K562 (cell line): ENCODE data around the gene EPB41L4A. TPM values are rescaled to one million over a fixed set of nuclear protein-coding genes. Genes with fewer than 3 reads are reported as not detected.

Source experiments
- ATAC-seq: fragments of 200-7000 bp; cut with Tn5 transposase; 3 replicates; pipeline ENCODE4 v1.9.1; 2020; ENCODE audit warnings: moderate library complexity
- BruUV-seq: library from RNA; stranded (reverse); fragments of 400-500 nt; replicated peaks from 2 replicates; lab custom pipeline; 2021; lab: Mats Ljungman, UMichigan
- CTCF ChIA-PET: fragments of 300-600 bp; formaldehyde crosslinking; extraction: SDS; loops from one replicate; lab custom pipeline; 2021; ENCODE audit warnings: low intra/inter-chr PET ratio; lab: Yijun Ruan, JAX
- POLR2A ChIA-PET: fragments of 300-600, 350-650 bp; sonication (Branson Sonifier 250); formaldehyde crosslinking; extraction: SDS; loops from one replicate; lab custom pipeline; 2021; ENCODE audit warnings: antibody characterized with exemption, inconsistent platforms; lab: Yijun Ruan, JAX
- DNase-seq, 4 experiments: peaks; one replicate each; pipeline versions ENCODE4 v3.0.0 to v3.0.0-alpha.2; 2011 to 2018; ENCODE audit warnings: low spot score in 3 of 4, mixed read lengths in 3 of 4; ENCODE audit errors: extremely low read depth in 1 of 4
- FAIRE-seq: peaks from 2 replicates; lab custom pipeline; 2011; peaks lifted over from hg19 to GRCh38; lab: Jason Lieb, UNC
- H2AFZ ChIP-seq: 2 replicates; pipeline ENCODE4 v1.6.0; 2011; ENCODE audit warnings: low read depth, low read length, control low read depth, inconsistent platforms
- H3K27ac ChIP-seq: fragments of 200-600 bp; 3 replicates; pipeline ENCODE4 v1.8.0; 2011; ENCODE audit warnings: low read depth, mild to moderate bottlenecking, control low read depth, inconsistent platforms, low read length, moderate library complexity, mixed read lengths; ENCODE audit errors: extremely low read depth
- H3K27me3 ChIP-seq, 2 experiments: fragments of 300-600 bp in 1 of 2; 2 replicates in 1 of 2; 3 replicates in 1 of 2; pipeline versions ENCODE4 v1.6.0 to v1.8.0; 2011; ENCODE audit warnings: inconsistent platforms in 2 of 2, low read length in 2 of 2, mild to moderate bottlenecking in 1 of 2, mixed read lengths in 1 of 2, moderate library complexity in 1 of 2; ENCODE audit not compliant: control insufficient read depth in 2 of 2, insufficient read depth in 2 of 2
- H3K36me3 ChIP-seq: fragments of 300-600 bp; 3 replicates; pipeline ENCODE4 v1.8.0; 2011; ENCODE audit warnings: mild to moderate bottlenecking, low read length, inconsistent platforms; ENCODE audit not compliant: control insufficient read depth, insufficient read depth
- H3K4me1 ChIP-seq, 2 experiments: fragments of 200-600 bp in 1 of 2; replicated peaks in 1 of 2; 2 replicates in 1 of 2; 3 replicates in 1 of 2; pipeline versions ENCODE4 v1.5.1 to v1.8.0; 2011; ENCODE audit warnings: inconsistent platforms in 2 of 2, low read length in 2 of 2, mild to moderate bottlenecking in 1 of 2, mixed read lengths in 1 of 2, moderate library complexity in 1 of 2; ENCODE audit not compliant: control insufficient read depth in 2 of 2, insufficient read depth in 2 of 2
- H3K4me2 ChIP-seq: 2 replicates; pipeline ENCODE4 v1.6.1; 2011; ENCODE audit warnings: low read length, control low read depth, inconsistent platforms, mixed read lengths; ENCODE audit not compliant: insufficient read depth
- H3K4me3 ChIP-seq: fragments of 200-600 bp; sonication (generic), shearing (Covaris generic); 2 replicates; pipeline ENCODE4 v1.5.1; 2016; ENCODE audit warnings: control low read depth, inconsistent platforms
- H3K79me2 ChIP-seq: fragments of 200-600 bp; 3 replicates; pipeline ENCODE4 v1.8.0; 2011; ENCODE audit warnings: low read length, inconsistent platforms; ENCODE audit not compliant: control insufficient read depth, insufficient read depth
- H3K9ac ChIP-seq, 2 experiments: 2 replicates each; pipeline versions ENCODE4 v1.6.0 to v1.6.1; 2011; ENCODE audit warnings: low read depth in 2 of 2, low read length in 2 of 2, control low read depth in 1 of 2, inconsistent platforms in 1 of 2, mild to moderate bottlenecking in 1 of 2, mixed read lengths in 1 of 2; ENCODE audit not compliant: insufficient read depth in 1 of 2
- H3K9me1 ChIP-seq: one replicate; pipeline ENCODE4 v1.6.0; 2011; ENCODE audit warnings: inconsistent platforms, mild to moderate bottlenecking, low read length, moderate library complexity; ENCODE audit not compliant: control insufficient read depth, insufficient read depth
- H3K9me3 ChIP-seq: replicated peaks from 2 replicates; pipeline ENCODE4 v1.5.1; 2011; ENCODE audit warnings: low read depth, low read length, inconsistent platforms; ENCODE audit not compliant: control insufficient read depth, insufficient read depth
- H4K20me1 ChIP-seq: replicated peaks from 2 replicates; pipeline ENCODE4 v1.6.1; 2011; ENCODE audit warnings: low read length, inconsistent platforms, mixed read lengths; ENCODE audit not compliant: control insufficient read depth, insufficient read depth
- CBFA2T3 ChIP-seq: fragments of 450-650 bp; IDR thresholded peaks from 2 replicates; pipeline ENCODE4 v1.6.1; 2017
- CBX1 ChIP-seq: sonication (generic); IDR thresholded peaks from 2 replicates; pipeline ENCODE4 v1.6.1; 2016; ENCODE audit warnings: antibody characterized with exemption, low read depth, mild to moderate bottlenecking
- GTF2F1 ChIP-seq: IDR thresholded peaks from 2 replicates; pipeline ENCODE4 v1.6.1; 2011; ENCODE audit warnings: low read depth, low read length, improper control_type of control experiment
- KDM4B ChIP-seq, 2 experiments: fragments of 450-650 bp in 1 of 2; sonication (generic) in 1 of 2; IDR thresholded peaks; 2 replicates each; pipeline ENCODE4 v1.6.1; 2016 to 2017; ENCODE audit warnings: borderline replicate concordance in 2 of 2, antibody characterized with exemption in 1 of 2, low read depth in 1 of 2, mild to moderate bottlenecking in 1 of 2
- MBD2 ChIP-seq: sonication (generic); IDR thresholded peaks from 2 replicates; pipeline ENCODE4 v1.6.1; 2016; ENCODE audit warnings: low read depth, borderline replicate concordance
- NRF1 ChIP-seq, 2 experiments: fragments of 450-650 bp; IDR thresholded peaks in 1 of 2; conservative IDR thresholded peaks in 1 of 2; 2 replicates each; pipeline ENCODE4 v1.6.1; 2014; ENCODE audit warnings: mild to moderate bottlenecking in 2 of 2
- RBM39 ChIP-seq: fragments of 200-400 bp; formaldehyde crosslinking; optimal IDR thresholded peaks from 2 replicates; pipeline ENCODE3; 2018; ENCODE audit warnings: low read depth, low read length
- TEAD2 ChIP-seq: fragments of 450-650 bp; IDR thresholded peaks from 2 replicates; pipeline ENCODE4 v1.6.1; 2016; ENCODE audit warnings: missing genetic modification characterization, control low read depth, missing compliant biosample characterization
- ZNF79 ChIP-seq: fragments of 250-450 bp; sonication (Bioruptor Pico); IDR thresholded peaks from 2 replicates; pipeline ENCODE4 v1.4.0; 2020; ENCODE audit warnings: low read depth, mild to moderate bottlenecking, moderate library complexity
- WGBS: fragments of 100-300 bp; shearing (Covaris generic); methylation state at CpG from one replicate; pipeline ENCODE4 v1.1.6; 2016; ENCODE audit warnings: low coverage, mixed read lengths; ENCODE audit not compliant: insufficient coverage; ENCODE audit errors: missing lambda C conversion rate; 5-methylcytosine and 5-hydroxymethylcytosine counted together
- in situ Hi-C: fragments of 300-500 bp; cut with MboI; formaldehyde crosslinking; loops from 4 replicates; pipeline ENCODE4 v1.15.0; 2018; ENCODE audit warnings: inconsistent platforms, mixed read lengths
- intact Hi-C: fragments of 100-400 bp; cut with micrococcal nuclease; formaldehyde crosslinking; loops from 2 replicates; pipeline ENCODE4 v1.14.2; 2022
- polyA plus RNA-seq, 8 experiments: library from polyadenylated mRNA; depleted of rRNA in 4 of 8; stranded (reverse) in 5 of 8; unstranded in 3 of 8; fragments of >200 nt; fragmentation: Nextera tagmentation in 2 of 8; fragmentation: Illumina TruSeq in 1 of 8; extraction: Ambion mirVana in 2 of 8; extraction: Trizol in 1 of 8; gene quantifications; 2 replicates each; pipeline versions ENCODE4 v1.2.1 to v1.2.3, GENCODE V29; 2011 to 2014; ENCODE audit warnings: inconsistent platforms in 1 of 8, missing spikeins in 1 of 8
- total RNA-seq, 7 experiments: library from RNA; depleted of rRNA in 6 of 7; stranded (reverse); fragments of >200 nt in 6 of 7; fragmentation: Illumina TruSeq in 2 of 7; extraction: Trizol in 2 of 7; gene quantifications; 2 replicates each; pipeline versions ENCODE4 v1.2.1 to v1.2.3, GENCODE V29; 2011 to 2021; ENCODE audit warnings: low replicate concordance in 1 of 7
- TF ChIP-seq, protein P1 (sequence below): fragments of 450-650 bp; IDR thresholded peaks from one replicate; pipeline ENCODE4 v1.6.1; 2018; ENCODE audit warnings: mild to moderate bottlenecking, moderate library complexity; ENCODE audit not compliant: partially characterized antibody
- TF ChIP-seq, protein P2 (sequence below): fragments of 450-650 bp; conservative IDR thresholded peaks from 2 replicates; pipeline ENCODE4 v1.6.1; 2016; ENCODE audit warnings: missing genetic modification characterization, low read depth, mild to moderate bottlenecking, missing compliant biosample characterization, moderate library complexity
- TF ChIP-seq, protein P3 (sequence below): fragments of 450-650 bp; IDR thresholded peaks from 2 replicates; pipeline ENCODE4 v1.6.1; 2016; ENCODE audit warnings: missing biosample characterization, missing genetic modification characterization

Gene EPB41L4A
- total and polyA plus RNA-seq, 9 of the 15 experiments (the other 6 are each of a cell fraction or from before 2014, with no cell fraction given): 0.04 to 0.35 (median 0.12) TPM; not detected in 3

DNA sequence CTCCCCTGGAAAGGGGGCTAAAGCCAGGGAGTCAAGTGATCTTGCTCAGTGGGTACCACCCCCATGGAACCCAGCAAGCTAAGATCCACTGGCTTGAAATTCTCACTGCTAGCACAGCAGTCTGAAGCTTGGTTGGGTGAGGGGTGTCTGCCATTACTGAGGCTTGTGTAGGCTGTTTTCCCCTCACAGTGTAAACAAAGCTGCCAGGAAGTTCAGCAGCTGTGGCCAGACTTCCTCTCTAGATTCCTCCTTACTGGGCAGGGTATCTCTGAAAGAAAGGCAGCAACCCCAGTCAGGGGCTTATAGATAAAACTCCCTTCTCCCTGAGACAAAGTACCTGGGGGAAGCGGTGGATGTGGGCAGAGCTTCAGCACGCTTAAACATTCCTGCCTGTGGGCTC lies 17.1 kb upstream of the EPB41L4A start:
- CTCF ChIA-PET: no interaction called here

More for the DNA sequence above, 17.1 kb upstream of the EPB41L4A start:
- DNase-seq (no peak), ATAC-seq (no peak), FAIRE-seq (no peak)
- H3K36me3 ChIP-seq: no peaks in the 10 kb centered on the region
- intact Hi-C loops: no loop called here
- H3K79me2 ChIP-seq: no peaks in the 10 kb centered on the region
- H3K4me2 ChIP-seq: no peak overlapping the region
- no peaks in the 10 kb centered on the region for H3K9me3 ChIP-seq
- H4K20me1 ChIP-seq: no peaks in the 10 kb centered on the region
- H3K9me1 ChIP-seq: no peaks in the 10 kb centered on the region
- H3K4me1 ChIP-seq: no peaks in the 10 kb centered on the region
- H3K9ac ChIP-seq: no peak overlapping the region
- H3K4me3 ChIP-seq: no peak overlapping the region
- H2AFZ ChIP-seq: no peak overlapping the region
- TF ChIP-seq CBX1 (no peak), NRF1 (conservative IDR thresholded peaks at IDR 0.05 in 1 of 2, IDR thresholded peaks at IDR 0.05 in 1 of 2) (no peak), KDM4B (IDR thresholded peaks at IDR 0.05; ENCODE audit: borderline replicate concordance in 2 of 2, low read depth in 1 of 2) (no peak), TEAD2 (tag) (no peak), ZNF79 (no peak), RBM39 (no peak), CBFA2T3 (no peak), GTF2F1 (no peak), MBD2 (no peak)
- TF ChIP-seq, protein P1, sequence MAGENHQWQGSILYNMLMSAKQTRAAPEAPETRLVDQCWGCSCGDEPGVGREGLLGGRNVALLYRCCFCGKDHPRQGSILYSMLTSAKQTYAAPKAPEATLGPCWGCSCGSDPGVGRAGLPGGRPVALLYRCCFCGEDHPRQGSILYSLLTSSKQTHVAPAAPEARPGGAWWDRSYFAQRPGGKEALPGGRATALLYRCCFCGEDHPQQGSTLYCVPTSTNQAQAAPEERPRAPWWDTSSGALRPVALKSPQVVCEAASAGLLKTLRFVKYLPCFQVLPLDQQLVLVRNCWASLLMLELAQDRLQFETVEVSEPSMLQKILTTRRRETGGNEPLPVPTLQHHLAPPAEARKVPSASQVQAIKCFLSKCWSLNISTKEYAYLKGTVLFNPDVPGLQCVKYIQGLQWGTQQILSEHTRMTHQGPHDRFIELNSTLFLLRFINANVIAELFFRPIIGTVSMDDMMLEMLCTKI: no peak
- TF ChIP-seq, protein P2, sequence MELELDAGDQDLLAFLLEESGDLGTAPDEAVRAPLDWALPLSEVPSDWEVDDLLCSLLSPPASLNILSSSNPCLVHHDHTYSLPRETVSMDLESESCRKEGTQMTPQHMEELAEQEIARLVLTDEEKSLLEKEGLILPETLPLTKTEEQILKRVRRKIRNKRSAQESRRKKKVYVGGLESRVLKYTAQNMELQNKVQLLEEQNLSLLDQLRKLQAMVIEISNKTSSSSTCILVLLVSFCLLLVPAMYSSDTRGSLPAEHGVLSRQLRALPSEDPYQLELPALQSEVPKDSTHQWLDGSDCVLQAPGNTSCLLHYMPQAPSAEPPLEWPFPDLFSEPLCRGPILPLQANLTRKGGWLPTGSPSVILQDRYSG: no peak
- TF ChIP-seq, protein P3, sequence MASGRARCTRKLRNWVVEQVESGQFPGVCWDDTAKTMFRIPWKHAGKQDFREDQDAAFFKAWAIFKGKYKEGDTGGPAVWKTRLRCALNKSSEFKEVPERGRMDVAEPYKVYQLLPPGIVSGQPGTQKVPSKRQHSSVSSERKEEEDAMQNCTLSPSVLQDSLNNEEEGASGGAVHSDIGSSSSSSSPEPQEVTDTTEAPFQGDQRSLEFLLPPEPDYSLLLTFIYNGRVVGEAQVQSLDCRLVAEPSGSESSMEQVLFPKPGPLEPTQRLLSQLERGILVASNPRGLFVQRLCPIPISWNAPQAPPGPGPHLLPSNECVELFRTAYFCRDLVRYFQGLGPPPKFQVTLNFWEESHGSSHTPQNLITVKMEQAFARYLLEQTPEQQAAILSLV: no peak
- TF ChIP-seq, all 486 proteins: peak for 0
- in situ Hi-C loops: no loop called here
- Histone ChIP-seq H3K27me3 (no peaks in the 10 kb centered on the region; a peak in 1 of 5 replicates), H3K27ac (no peak overlapping the region)
- WGBS: 0% methylated on average over 2 of the region's 2 CpGs
- no TSS peak for BruUV-seq
- POLR2A ChIA-PET: interaction anchor here (0.6 kb wide), 1 partner anchor 275 kb away, joined by 5 read pairs; no protein-coding TSS in a partner anchor
